Panc1 (cell line): ENCODE data around the gene ZNF835. TPM values are rescaled to one million over a fixed set of nuclear protein-coding genes. Genes with fewer than 3 reads are reported as not detected.

ENCODE experiments used
- ATAC-seq: fragments of 200-7000 bp; cut with Tn5 transposase; 2 replicates; pipeline ENCODE4 v1.9.1; 2020; ENCODE audit warnings: mild to moderate bottlenecking, moderate library complexity
- BruUV-seq: library from RNA; stranded (reverse); fragments of 400-500 nt; replicated peaks from 2 replicates; lab custom pipeline; 2021; lab: Mats Ljungman, UMichigan
- CTCF ChIA-PET: fragments of 300-600 bp; sonication (Branson Sonifier 250); formaldehyde crosslinking; loops from one replicate; lab custom pipeline; 2022; ENCODE audit warnings: antibody characterized with exemption; lab: Charles Lee
- POLR2A ChIA-PET: fragments of 300-600 bp; sonication (Branson Sonifier 250); formaldehyde crosslinking; loops from one replicate; lab custom pipeline; 2022; ENCODE audit warnings: antibody characterized with exemption; lab: Charles Lee
- DNase-seq: peaks from one replicate; pipeline ENCODE4 v3.0.0-alpha.2; 2010; ENCODE audit warnings: low read depth, low spot score
- H3K27ac ChIP-seq: 2 replicates; pipeline ENCODE4 v1.5.1; 2011; ENCODE audit warnings: mild to moderate bottlenecking, low read length, inconsistent platforms
- H3K27me3 ChIP-seq: fragments of 200-500 bp; sonication (Bioruptor generic); 2 replicates; pipeline ENCODE4 v1.6.0; 2014; ENCODE audit warnings: low read length, inconsistent platforms; ENCODE audit not compliant: control insufficient read depth, insufficient read depth
- H3K36me3 ChIP-seq: fragments of 200-500 bp; sonication (Bioruptor generic); 2 replicates; pipeline ENCODE4 v1.5.1; 2014; ENCODE audit warnings: inconsistent platforms, mild to moderate bottlenecking, low read length, moderate library complexity; ENCODE audit not compliant: control insufficient read depth, insufficient read depth
- H3K4me1 ChIP-seq: 2 replicates; pipeline ENCODE4 v1.5.1; 2011; ENCODE audit warnings: inconsistent platforms, mild to moderate bottlenecking, low read length, moderate library complexity; ENCODE audit not compliant: control insufficient read depth, insufficient read depth
- H3K4me3 ChIP-seq, 2 experiments: 2 replicates each; pipeline ENCODE4 v1.5.1; 2011 to 2012; ENCODE audit warnings: low read depth in 2 of 2, low read length in 2 of 2, mild to moderate bottlenecking in 2 of 2, inconsistent platforms in 1 of 2, moderate library complexity in 1 of 2
- H3K9me3 ChIP-seq: fragments of 200-500 bp; sonication (Bioruptor generic); 2 replicates; pipeline ENCODE4 v1.5.1; 2014; ENCODE audit warnings: low read depth, mild to moderate bottlenecking, inconsistent platforms, low read length, moderate library complexity; ENCODE audit not compliant: control insufficient read depth, insufficient read depth
- CTCF ChIP-seq: fragments of 450-650 bp; IDR thresholded peaks from 2 replicates; pipeline ENCODE4 v1.5.1; 2017; ENCODE audit warnings: mild to moderate bottlenecking
- POLR2AphosphoS5 ChIP-seq: IDR thresholded peaks from 2 replicates; pipeline ENCODE4 v1.6.1; 2012; ENCODE audit warnings: mild to moderate bottlenecking, low read depth, low read length, moderate library complexity
- REST ChIP-seq, 2 experiments: IDR thresholded peaks; 2 replicates each; pipeline ENCODE4 v1.6.1; 2011 to 2012; ENCODE audit warnings: low read depth in 2 of 2, control low read depth in 1 of 2, low read length in 1 of 2, mild to moderate bottlenecking in 1 of 2, moderate library complexity in 1 of 2; ENCODE audit not compliant: insufficient read depth in 1 of 2
- SIN3A ChIP-seq: IDR thresholded peaks from 2 replicates; pipeline ENCODE4 v1.6.1; 2012; ENCODE audit warnings: low read depth, mild to moderate bottlenecking, low read length, moderate library complexity, borderline replicate concordance; ENCODE audit not compliant: insufficient read depth
- TCF7L2 ChIP-seq: IDR thresholded peaks from 2 replicates; pipeline ENCODE4 v1.6.1; 2011; ENCODE audit warnings: mild to moderate bottlenecking, low read depth, low read length, inconsistent platforms
- in situ Hi-C: cut with HindIII; loops from 2 replicates; pipeline ENCODE4 v1.10.0; 2016; ENCODE audit warnings: low sequenced_read_pairs, low pct_unique_long_range_greater_than_20kb
- intact Hi-C: fragments of 100-400 bp; cut with micrococcal nuclease; formaldehyde crosslinking; loops from one replicate; pipeline ENCODE4 v1.10.0; 2022; ENCODE audit not compliant: unreplicated experiment
- total RNA-seq: library from RNA; stranded (reverse); gene quantifications from one replicate; pipeline ENCODE4 v1.2.1, GENCODE V29; 2021; ENCODE audit not compliant: unreplicated experiment

The ZNF835 gene
- total RNA-seq, 1 experiment from 2014 or later = not detected

- Histone ChIP-seq H3K36me3 (no peaks in the 10 kb centered on the region), H3K4me1 (no peaks in the 10 kb centered on the region), H3K9me3 (peaks cover 8% of the 10 kb centered on the region; the same call in 1 of the 2 replicates), H3K4me3 (no peak overlapping the region), H3K27me3 (no peaks in the 10 kb centered on the region), H3K27ac (no peak overlapping the region)
- in situ Hi-C loops (no loop called here), intact Hi-C loops (no loop called here)
- ATAC-seq = no peak
- ChIA-PET CTCF (no interaction called here), POLR2A (no interaction called here)
- no TSS peak for BruUV-seq
- DNase-seq = no peak
- TF ChIP-seq REST (IDR thresholded peaks at IDR 0.05; ENCODE audit: insufficient read depth in 1 of 2, low read depth in 2 of 2, low read length in 1 of 2) (no peak), TCF7L2 (no peak), SIN3A (no peak), POLR2AphosphoS5 (no peak), CTCF (no peak)
Measured at GRCh38 chr19:56619121-56619520, 52.4 kb downstream of the ZNF835 start.

GRCh38 chr19:56617531-56617930, 54.0 kb downstream of the ZNF835 start:
- CTCF ChIA-PET = no interaction called here
- intact Hi-C loops (no loop called here), in situ Hi-C loops (no loop called here)
- Histone ChIP-seq H3K4me1 (no peaks in the 10 kb centered on the region), H3K36me3 (no peaks in the 10 kb centered on the region), H3K27me3 (no peaks in the 10 kb centered on the region), H3K9me3 (peaks cover 12% of the 10 kb centered on the region; the same call in 1 of the 2 replicates), H3K4me3 (no peak overlapping the region), H3K27ac (no peak overlapping the region)
- no peak for ATAC-seq
- no TSS peak for BruUV-seq
- no peak for TF ChIP-seq POLR2AphosphoS5
- no peak for TF ChIP-seq CTCF
- TF ChIP-seq REST (IDR thresholded peaks at IDR 0.05; ENCODE audit: insufficient read depth in 1 of 2, low read depth in 2 of 2, low read length in 1 of 2) = no peak
- TF ChIP-seq SIN3A = no peak
- DNase-seq = no peak
- POLR2A ChIA-PET = no interaction called here
